GM23338 (cell line): ENCODE results near the gene POGZ.

Source experiments
- CREB1 ChIP-seq: fragments of 250-450 bp; sonication (Bioruptor Pico); IDR thresholded peaks from 2 replicates; pipeline ENCODE4 v1.5.0; 2020; ENCODE audit warnings: low read depth, mild to moderate bottlenecking, moderate library complexity
- CTCF ChIP-seq, 2 experiments: fragments of 200-600 bp in 1 of 2; sonication (generic) in 1 of 2; conservative IDR thresholded peaks; 2 replicates each; pipeline versions ENCODE4 v1.5.1 to v1.6.1; 2016 to 2017; ENCODE audit warnings: antibody characterized with exemption in 2 of 2, low read depth in 2 of 2, mild to moderate bottlenecking in 2 of 2, moderate library complexity in 1 of 2
- EZH2 ChIP-seq: fragments of 200-600 bp; sonication (generic); IDR thresholded peaks from one replicate; pipeline ENCODE4 v1.8.0; 2017; ENCODE audit warnings: antibody characterized with exemption, mild to moderate bottlenecking, low read depth; ENCODE audit not compliant: unreplicated experiment
- EZH2phosphoT487 ChIP-seq: fragments of 200-600 bp; sonication (generic); IDR thresholded peaks from one replicate; pipeline ENCODE4 v1.8.1; 2018; ENCODE audit warnings: antibody characterized with exemption; ENCODE audit not compliant: unreplicated experiment
- JUNB ChIP-seq: IDR thresholded peaks from one replicate; pipeline ENCODE4 v1.6.1; 2016; ENCODE audit warnings: antibody characterized with exemption; ENCODE audit not compliant: unreplicated experiment
- NANOG ChIP-seq: IDR thresholded peaks from 2 replicates; pipeline ENCODE4 v1.6.1; 2016; ENCODE audit warnings: antibody characterized with exemption, borderline replicate concordance
- POLR2AphosphoS5 ChIP-seq: IDR thresholded peaks from 2 replicates; pipeline ENCODE4 v1.6.1; 2016; ENCODE audit warnings: antibody characterized with exemption, low read depth
- REST ChIP-seq: IDR thresholded peaks from one replicate; pipeline ENCODE4 v1.6.1; 2018; ENCODE audit warnings: antibody characterized with exemption; ENCODE audit not compliant: unreplicated experiment
- STAT1 ChIP-seq: IDR thresholded peaks from one replicate; pipeline ENCODE4 v1.6.1; 2016; ENCODE audit warnings: antibody characterized with exemption; ENCODE audit not compliant: unreplicated experiment
- ZNF114 ChIP-seq: fragments of 250-450 bp; sonication (Bioruptor Pico); IDR thresholded peaks from 2 replicates; pipeline ENCODE4 v1.5.0; 2020; ENCODE audit warnings: mild to moderate bottlenecking, moderate library complexity
- ZNF331 ChIP-seq: fragments of 250-450 bp; sonication (Bioruptor Pico); IDR thresholded peaks from 2 replicates; pipeline ENCODE4 v1.5.0; 2020; ENCODE audit warnings: low read depth, mild to moderate bottlenecking, moderate library complexity
- TF ChIP-seq, protein P1 (sequence below): fragments of 250-450 bp; sonication (Bioruptor Pico); IDR thresholded peaks from 2 replicates; pipeline ENCODE4 v1.5.0; 2020; ENCODE audit warnings: mild to moderate bottlenecking, moderate library complexity
- TF ChIP-seq, protein P2 (sequence below): IDR thresholded peaks from 2 replicates; pipeline ENCODE4 v1.6.1; 2016; ENCODE audit warnings: antibody characterized with exemption

- TF ChIP-seq EZH2 = no peak
- TF ChIP-seq CREB1 (CRISPR knock-in tag) = no peak
- no peak for TF ChIP-seq STAT1
- no peak for TF ChIP-seq CTCF (conservative IDR thresholded peaks at IDR 0.05; ENCODE audit: low read depth in 2 of 2)
- no peak for TF ChIP-seq REST
- TF ChIP-seq POLR2AphosphoS5 = no peak
- TF ChIP-seq ZNF114 (CRISPR knock-in tag) = no peak
- TF ChIP-seq EZH2phosphoT487 = no peak
- TF ChIP-seq, protein P1, sequence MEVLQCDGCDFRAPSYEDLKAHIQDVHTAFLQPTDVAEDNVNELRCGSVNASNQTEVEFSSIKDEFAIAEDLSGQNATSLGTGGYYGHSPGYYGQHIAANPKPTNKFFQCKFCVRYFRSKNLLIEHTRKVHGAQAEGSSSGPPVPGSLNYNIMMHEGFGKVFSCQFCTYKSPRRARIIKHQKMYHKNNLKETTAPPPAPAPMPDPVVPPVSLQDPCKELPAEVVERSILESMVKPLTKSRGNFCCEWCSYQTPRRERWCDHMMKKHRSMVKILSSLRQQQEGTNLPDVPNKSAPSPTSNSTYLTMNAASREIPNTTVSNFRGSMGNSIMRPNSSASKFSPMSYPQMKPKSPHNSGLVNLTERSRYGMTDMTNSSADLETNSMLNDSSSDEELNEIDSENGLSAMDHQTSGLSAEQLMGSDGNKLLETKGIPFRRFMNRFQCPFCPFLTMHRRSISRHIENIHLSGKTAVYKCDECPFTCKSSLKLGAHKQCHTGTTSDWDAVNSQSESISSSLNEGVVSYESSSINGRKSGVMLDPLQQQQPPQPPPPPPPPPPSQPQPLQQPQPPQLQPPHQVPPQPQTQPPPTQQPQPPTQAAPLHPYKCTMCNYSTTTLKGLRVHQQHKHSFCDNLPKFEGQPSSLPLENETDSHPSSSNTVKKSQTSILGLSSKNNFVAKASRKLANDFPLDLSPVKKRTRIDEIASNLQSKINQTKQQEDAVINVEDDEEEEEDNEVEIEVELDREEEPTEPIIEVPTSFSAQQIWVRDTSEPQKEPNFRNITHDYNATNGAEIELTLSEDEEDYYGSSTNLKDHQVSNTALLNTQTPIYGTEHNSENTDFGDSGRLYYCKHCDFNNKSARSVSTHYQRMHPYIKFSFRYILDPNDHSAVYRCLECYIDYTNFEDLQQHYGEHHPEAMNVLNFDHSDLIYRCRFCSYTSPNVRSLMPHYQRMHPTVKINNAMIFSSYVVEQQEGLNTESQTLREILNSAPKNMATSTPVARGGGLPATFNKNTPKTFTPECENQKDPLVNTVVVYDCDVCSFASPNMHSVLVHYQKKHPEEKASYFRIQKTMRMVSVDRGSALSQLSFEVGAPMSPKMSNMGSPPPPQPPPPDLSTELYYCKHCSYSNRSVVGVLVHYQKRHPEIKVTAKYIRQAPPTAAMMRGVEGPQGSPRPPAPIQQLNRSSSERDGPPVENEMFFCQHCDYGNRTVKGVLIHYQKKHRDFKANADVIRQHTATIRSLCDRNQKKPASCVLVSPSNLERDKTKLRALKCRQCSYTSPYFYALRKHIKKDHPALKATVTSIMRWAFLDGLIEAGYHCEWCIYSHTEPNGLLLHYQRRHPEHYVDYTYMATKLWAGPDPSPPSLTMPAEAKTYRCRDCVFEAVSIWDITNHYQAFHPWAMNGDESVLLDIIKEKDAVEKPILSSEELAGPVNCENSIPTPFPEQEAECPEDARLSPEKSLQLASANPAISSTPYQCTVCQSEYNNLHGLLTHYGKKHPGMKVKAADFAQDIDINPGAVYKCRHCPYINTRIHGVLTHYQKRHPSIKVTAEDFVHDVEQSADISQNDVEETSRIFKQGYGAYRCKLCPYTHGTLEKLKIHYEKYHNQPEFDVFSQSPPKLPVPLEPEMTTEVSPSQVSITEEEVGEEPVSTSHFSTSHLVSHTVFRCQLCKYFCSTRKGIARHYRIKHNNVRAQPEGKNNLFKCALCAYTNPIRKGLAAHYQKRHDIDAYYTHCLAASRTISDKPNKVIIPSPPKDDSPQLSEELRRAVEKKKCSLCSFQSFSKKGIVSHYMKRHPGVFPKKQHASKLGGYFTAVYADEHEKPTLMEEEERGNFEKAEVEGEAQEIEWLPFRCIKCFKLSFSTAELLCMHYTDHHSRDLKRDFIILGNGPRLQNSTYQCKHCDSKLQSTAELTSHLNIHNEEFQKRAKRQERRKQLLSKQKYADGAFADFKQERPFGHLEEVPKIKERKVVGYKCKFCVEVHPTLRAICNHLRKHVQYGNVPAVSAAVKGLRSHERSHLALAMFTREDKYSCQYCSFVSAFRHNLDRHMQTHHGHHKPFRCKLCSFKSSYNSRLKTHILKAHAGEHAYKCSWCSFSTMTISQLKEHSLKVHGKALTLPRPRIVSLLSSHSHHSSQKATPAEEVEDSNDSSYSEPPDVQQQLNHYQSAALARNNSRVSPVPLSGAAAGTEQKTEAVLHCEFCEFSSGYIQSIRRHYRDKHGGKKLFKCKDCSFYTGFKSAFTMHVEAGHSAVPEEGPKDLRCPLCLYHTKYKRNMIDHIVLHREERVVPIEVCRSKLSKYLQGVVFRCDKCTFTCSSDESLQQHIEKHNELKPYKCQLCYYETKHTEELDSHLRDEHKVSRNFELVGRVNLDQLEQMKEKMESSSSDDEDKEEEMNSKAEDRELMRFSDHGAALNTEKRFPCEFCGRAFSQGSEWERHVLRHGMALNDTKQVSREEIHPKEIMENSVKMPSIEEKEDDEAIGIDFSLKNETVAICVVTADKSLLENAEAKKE (CRISPR knock-in tag) = no peak
- TF ChIP-seq, protein P2, sequence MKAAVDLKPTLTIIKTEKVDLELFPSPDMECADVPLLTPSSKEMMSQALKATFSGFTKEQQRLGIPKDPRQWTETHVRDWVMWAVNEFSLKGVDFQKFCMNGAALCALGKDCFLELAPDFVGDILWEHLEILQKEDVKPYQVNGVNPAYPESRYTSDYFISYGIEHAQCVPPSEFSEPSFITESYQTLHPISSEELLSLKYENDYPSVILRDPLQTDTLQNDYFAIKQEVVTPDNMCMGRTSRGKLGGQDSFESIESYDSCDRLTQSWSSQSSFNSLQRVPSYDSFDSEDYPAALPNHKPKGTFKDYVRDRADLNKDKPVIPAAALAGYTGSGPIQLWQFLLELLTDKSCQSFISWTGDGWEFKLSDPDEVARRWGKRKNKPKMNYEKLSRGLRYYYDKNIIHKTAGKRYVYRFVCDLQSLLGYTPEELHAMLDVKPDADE = no peak
- TF ChIP-seq JUNB = no peak
- no peak for TF ChIP-seq NANOG
- TF ChIP-seq ZNF331 (CRISPR knock-in tag) = no peak
These were observed 31.2 kb downstream of the POGZ start for GRCh38 chr1:151428068-151428467.
